GM21717 (cell line): ENCODE measurements around the gene PDIA4.
"Not testable (repeated sequence)": the region's sequence is repeated elsewhere in the genome, so short reads cannot be mapped to it uniquely, and the experiment has no call there.

Experiments
- ATAC-seq: cut with Tn5 transposase; IDR thresholded peaks from one replicate; pipeline ENCODE4 v1.9.1; 2021; ENCODE audit warnings: mild to moderate bottlenecking, moderate library complexity; ENCODE audit not compliant: unreplicated experiment

PDIA4 gene

DNA sequence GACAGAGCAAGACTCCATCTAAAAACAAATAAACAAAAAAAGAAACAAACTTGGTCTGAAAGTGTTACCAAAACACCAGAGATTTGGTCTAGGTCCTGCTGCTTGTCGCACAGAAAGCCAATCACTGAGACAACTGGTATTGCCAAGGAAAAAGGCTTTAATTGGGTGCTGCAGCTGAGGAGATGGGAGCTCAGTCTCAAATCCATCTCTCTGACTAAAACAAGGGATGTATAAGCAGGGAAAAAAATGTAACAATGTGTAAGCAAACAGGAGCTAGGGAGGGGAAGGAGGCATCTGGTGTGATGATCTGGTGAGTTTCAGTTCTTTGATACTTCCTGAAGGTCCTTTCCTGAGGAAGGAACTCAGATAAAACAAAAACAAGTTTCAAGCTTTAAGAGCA is 8.4 kb upstream of the PDIA4 start:
- ATAC-seq: no peak

DNA sequence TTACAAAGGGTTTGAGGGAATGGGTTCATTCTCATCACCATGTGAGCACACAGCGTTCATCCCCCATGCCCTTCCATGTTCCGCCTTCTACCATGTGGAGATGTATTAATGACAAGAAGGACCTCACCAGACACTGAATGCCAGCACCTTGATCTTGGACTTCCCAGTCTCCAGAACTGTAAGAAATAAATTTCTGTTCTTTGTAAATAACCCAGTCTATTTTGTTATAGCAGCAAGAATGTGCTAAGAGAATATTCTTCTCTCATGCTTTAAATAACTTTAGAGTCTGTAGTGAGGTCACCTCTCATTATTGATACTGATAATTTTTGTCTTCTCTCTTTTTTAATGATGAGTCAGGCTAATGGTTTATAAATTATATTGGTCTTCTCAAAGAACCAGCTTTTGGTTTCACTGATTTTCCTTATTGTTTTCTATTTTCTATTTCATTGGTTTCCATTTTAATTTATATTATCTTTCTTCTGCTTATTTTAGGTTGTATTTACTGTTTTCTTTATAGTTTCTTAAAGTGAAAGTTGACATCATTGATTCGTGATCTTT is 3.1 kb upstream of the PDIA4 start:
- ATAC-seq: no peak

GRCh38 chr7:149030439-149030838 is 2.1 kb upstream of the PDIA4 start:
- ATAC-seq: not testable (repeated sequence)

- ATAC-seq: no peak
These were observed 527 bp downstream of the PDIA4 start for GRCh38 chr7:149027611-149028345.

DNA sequence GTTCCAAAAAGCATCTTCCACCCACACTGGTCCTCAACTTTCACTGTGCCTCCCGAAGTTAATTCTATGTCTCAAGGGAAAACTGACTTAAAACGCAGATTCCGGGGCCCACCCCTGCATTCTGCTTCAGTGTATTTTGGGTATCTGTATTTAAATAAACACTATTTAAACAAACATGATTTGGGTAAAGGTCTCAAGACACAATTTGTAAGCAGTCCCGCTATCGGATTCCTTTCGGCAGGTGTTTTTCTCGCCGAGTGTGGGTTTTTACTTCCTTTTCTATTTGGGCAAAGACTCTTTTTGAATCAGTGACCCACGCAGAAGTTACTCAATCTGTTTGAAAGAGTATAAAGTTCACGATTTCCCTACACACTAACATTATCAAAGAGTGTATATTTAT is 1.2 kb downstream of the PDIA4 start:
- ATAC-seq: no peak

DNA sequence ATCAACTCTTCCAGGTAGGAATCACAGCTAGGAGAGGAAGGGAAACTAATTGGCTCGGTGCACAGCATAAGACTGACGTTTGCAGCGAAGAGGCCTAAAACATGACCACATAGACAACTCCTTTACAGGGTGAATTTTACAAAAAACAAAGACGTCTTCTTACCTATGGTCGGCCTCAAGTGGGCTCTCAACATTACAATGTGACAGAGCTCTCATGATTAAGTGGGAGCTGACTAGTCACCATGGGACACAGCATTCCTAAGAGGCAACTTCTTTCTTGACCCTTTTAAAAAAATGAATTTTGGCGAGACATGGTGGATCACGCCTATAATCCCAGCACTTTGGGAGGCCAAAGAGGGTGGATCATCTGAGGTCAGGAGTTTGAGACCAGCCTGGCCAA is 4.6 kb downstream of the PDIA4 start:
- ATAC-seq: no peak

DNA sequence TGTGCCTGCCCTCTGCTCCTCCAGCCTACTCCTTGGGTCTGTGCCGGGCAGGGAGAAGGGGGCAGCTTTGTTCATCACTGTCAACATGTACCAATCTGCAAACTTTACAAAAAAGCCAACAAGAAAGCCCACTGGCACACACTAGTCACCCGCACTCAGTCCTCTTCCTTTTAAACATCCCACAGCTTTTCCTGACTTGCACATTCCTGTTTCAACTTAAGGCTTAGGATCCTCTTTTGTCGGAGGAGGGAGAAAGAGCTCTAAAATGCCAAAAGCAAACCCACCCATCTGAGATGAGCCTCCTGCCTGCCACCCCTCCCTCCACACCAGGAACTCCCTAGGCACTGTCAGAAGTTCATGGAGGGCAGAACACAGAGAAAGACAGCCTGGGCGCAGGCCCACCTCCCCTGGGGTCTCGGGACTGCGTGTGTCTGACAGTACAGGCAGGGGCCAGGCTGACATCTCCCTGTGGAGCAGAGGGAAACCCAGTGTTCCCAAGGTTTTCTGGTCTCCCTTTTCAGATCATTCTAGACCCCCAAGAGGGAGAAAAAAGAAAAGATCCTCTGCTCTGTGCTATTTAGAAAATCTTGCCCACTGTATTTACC is 5.4 kb downstream of the PDIA4 start:
- no peak for ATAC-seq

DNA sequence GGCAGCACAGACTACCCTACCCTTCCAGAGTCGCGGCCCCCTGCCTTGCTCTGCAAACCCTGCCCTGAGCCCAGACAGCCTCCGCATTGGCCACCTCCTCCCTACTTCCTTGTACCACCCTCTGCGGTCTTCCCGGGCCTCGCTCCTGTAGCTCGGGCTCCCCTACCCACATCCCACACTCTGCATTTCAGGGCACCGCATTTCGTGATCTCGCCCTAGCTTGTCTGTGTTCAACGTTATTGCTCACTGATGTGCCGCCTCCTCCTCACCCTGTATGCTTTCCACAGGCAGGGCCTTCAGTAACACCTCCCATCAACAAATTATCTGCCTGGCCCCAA is 6.6 kb downstream of the PDIA4 start:
- no peak for ATAC-seq

GRCh38 chr7:149020483-149020882 is 7.8 kb downstream of the PDIA4 start:
- no peak for ATAC-seq

- no peak for ATAC-seq
These were observed 11.4 kb downstream of the PDIA4 start for GRCh38 chr7:149016876-149017275.

- ATAC-seq: no peak
These were observed 14.0 kb downstream of the PDIA4 start for GRCh38 chr7:149014309-149014708.

- no peak for ATAC-seq
These were observed 14.4 kb downstream of the PDIA4 start for GRCh38 chr7:149013876-149014275.

- not testable (repeated sequence) for ATAC-seq
These were observed 15.6 kb downstream of the PDIA4 start for GRCh38 chr7:149012730-149013129.

GRCh38 chr7:149011491-149011890 is 16.8 kb downstream of the PDIA4 start:
- ATAC-seq: no peak

DNA sequence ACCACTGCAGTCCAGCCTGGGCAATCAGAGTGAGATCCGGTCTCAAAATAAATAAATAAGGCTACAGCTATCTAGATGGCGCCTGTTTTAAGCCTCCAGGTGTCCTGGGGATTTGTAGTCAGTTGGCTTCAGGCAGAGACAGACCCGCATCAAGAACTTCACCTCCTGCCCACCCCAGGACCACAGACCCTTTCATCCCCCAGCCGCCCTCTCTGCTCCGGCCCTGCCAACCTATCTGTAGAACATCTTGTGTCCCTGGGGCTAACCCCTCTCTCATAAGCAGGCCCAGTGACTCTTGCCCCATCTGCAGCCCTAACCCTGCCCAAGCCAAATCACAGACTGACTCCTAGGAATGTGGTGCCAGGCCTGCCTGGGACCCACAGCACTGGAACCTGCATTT is 17.9 kb downstream of the PDIA4 start:
- ATAC-seq: no peak

GRCh38 chr7:149009527-149009926 is 18.8 kb downstream of the PDIA4 start:
- no peak for ATAC-seq

DNA sequence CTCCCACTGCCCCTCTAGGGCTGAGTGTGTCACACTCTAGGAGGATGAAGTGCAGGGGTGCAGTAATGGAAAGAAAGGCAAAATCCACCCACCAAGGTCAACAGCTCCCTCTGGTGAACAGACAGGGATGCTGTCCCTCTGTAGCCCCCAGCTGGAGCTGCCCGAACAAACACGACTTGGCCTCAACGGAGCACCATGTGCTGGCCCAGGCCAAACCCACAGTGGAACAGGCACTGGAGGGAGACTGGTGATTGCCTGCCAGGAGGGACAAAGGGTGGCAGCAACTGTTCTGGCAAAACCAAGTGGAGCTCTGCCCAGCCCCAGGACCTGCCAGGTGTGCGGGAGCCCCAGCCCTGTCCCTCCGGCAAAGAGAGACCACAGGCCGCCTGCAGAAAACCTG is 20.7 kb downstream of the PDIA4 start:
- no peak for ATAC-seq

- no peak for ATAC-seq
These were observed 21.2 kb downstream of the PDIA4 start for GRCh38 chr7:149007146-149007545.

DNA sequence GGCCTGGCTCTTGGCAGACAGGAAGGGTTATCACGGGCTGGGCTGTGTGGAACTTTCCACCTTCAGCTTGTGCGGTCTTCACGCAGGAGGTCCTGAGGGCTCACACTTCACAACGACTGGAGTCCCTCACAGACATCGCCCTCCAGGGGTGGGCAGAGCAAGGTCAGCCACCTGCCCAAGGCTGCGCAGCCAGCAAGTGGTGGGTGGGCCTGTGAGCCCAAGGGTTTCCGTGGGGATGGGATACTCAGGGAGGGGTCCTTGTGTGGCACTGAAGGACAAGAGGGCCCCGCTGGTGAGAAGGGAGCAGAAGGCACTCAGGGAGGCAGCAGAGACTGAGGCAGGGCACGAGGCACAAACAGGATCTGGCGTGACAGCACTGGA is 22.0 kb downstream of the PDIA4 start:
- no peak for ATAC-seq

DNA sequence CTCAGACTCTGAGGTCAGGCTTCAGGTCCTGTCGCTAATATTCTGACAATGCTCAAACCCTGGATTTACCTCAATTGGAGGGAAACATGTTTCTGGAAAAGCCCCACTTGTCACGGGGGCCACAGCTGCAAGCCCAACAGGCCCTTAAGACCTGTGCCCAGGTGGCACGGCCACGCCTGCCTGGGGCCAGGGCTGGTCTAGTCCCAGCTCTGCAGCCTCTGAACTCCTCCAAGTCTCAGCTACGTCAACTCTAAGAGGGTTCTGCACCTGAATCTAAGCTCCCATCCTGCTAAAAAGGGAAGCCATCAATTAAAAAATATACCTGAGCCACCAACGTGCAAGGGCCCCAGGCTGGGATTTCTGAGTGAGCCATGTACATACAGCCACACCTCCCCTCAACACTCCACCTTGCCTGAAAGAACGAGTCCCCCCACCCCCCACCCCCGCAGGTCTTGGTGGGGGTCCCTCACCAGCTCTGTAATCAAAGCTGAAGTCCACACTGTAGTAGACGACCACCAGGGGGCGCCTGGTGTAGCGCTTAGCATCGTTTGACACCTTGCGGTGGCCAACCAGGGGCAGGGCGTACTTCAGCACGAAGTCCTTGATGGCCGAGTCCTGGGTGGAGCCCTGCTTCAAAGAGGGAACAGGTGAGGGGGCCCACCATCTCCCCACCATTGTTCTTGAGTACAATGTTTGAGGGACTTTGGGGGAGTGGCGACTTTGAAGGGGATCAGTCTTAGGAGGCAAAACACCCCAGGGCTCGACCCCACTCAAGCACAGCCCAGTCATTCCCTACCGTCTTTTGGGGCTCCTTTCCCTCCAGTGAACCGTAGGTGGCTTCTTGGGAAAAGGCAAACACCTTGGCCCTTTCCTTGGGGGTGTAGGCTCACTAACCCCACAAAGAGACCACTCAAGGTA is 22.6 kb downstream of the PDIA4 start:
- ATAC-seq: peak; percentile 51
